ENCODE data around the gene PCNT.

PCNT gene

DNA sequence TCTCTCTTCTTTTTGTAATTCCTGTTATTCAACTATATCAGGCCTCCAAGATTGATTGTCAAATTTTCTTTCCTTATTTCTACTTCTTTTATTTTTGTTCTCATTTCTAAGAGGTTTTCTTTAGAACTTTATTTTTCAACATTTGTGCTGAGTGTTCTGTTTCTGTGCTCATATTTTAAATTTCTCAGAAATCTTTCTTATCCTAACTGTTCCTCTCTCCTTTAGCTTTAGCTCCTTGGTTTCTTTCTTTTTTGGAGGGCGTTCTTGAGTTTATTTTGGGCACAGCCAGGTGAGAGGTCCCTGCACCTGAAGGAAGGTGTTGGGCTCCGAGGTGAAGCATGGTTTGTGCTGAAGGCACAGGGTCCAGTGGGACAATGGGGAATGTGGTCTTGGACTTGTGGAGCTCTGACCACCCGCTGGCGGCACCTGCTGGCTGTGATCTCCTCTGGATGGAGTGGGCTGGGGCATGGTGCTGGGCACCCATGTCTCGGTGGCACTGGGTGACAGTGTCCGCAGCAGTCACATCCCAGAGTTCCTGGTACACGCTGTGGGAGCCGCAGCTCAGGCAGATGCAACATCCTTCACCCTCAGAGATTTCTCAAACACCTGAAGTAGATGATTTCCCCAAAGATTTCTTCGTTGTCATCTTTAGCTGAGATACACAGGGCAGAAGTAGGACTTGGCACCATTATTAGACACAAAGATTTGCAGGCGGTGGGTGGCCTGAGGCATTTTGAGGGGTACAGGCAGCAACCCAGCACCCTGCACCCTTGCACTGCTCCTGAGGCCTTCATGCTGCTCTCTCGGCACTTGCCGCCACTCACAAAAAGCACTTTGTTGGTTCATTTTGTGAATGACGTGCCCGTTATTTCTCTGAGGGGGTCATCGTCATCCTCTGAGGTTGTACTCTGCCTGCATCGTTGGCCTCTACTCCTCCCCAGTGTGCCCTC, 96.6 kb downstream of the PCNT start:
- H3K4me3 ChIP-seq (ENCODE audit: low read length), result no peak overlapping the region
- H3K36me3 ChIP-seq (ENCODE audit: insufficient read depth, low read length), result peaks cover 59% of the 10 kb centered on the region
- H3K9me3 ChIP-seq (replicated peaks; ENCODE audit: low read length), result no peaks in the 10 kb centered on the region
- no peak overlapping the region for H3K4me2 ChIP-seq (ENCODE audit: low read length)
- H3K4me1 ChIP-seq (ENCODE audit: control insufficient read depth, insufficient read depth, low read length), result no peaks in the 10 kb centered on the region
- no peaks in the 10 kb centered on the region for H3K27me3 ChIP-seq (ENCODE audit: control insufficient read depth, insufficient read depth, low read length)
- no peak overlapping the region for H3K9ac ChIP-seq (ENCODE audit: low read depth, low read length)

DNA sequence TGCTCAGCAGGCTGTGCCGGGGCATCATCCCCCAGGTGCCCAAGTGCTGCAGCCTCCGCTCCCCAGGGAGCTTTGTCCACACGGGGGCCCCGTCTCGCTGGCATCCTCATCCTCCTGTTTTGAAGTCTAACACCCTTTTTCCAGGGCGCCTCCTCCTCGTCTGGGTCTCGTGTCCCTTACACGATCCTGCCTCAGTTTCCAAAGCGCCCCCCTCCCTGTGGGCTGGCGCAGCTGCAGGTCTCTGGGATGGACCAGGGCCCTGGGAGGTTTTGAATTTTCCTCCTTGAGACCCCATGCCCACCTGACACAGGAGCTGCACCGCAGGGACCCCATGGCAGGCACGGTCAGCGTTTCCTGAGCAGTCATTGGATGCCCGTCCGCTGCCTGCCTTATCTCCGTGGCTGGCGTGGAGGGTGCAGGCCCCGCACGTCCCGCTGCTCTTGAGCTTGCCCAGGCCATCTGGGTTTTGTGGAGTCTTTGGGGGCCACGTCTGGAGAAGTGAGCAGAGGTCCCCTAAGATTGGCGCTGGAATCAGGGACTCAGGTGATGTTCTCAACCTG, 97.3 kb downstream of the PCNT start:
- H3K36me3 ChIP-seq (ENCODE audit: insufficient read depth, low read length), result peaks cover 51% of the 10 kb centered on the region
- no peak overlapping the region for H3K4me3 ChIP-seq (ENCODE audit: low read length)
- H3K4me2 ChIP-seq (ENCODE audit: low read length), result no peak overlapping the region
- H3K27me3 ChIP-seq (ENCODE audit: control insufficient read depth, insufficient read depth, low read length), result no peaks in the 10 kb centered on the region
- no peaks in the 10 kb centered on the region for H3K4me1 ChIP-seq (ENCODE audit: control insufficient read depth, insufficient read depth, low read length)
- H3K9ac ChIP-seq (ENCODE audit: low read depth, low read length), result no peak overlapping the region
- no peaks in the 10 kb centered on the region for H3K9me3 ChIP-seq (replicated peaks; ENCODE audit: low read length)

- Histone ChIP-seq H3K9me3 (replicated peaks; ENCODE audit: low read length) (no peaks in the 10 kb centered on the region), H3K9ac (ENCODE audit: low read depth, low read length) (no peak overlapping the region), H3K4me1 (ENCODE audit: control insufficient read depth, insufficient read depth, low read length) (no peaks in the 10 kb centered on the region), H3K4me2 (ENCODE audit: low read length) (no peak overlapping the region), H3K4me3 (ENCODE audit: low read length) (no peak overlapping the region), H3K27me3 (ENCODE audit: control insufficient read depth, insufficient read depth, low read length) (no peaks in the 10 kb centered on the region), H3K36me3 (ENCODE audit: insufficient read depth, low read length) (peaks cover 45% of the 10 kb centered on the region)
Observed at GRCh38 chr21:46421756-46422555, 98.0 kb downstream of the PCNT start.

- H3K9ac ChIP-seq (ENCODE audit: low read depth, low read length), result no peak overlapping the region
- H3K4me1 ChIP-seq (ENCODE audit: control insufficient read depth, insufficient read depth, low read length), result no peaks in the 10 kb centered on the region
- no peak overlapping the region for H3K4me3 ChIP-seq (ENCODE audit: low read length)
- peaks cover 53% of the 10 kb centered on the region for H3K36me3 ChIP-seq (ENCODE audit: insufficient read depth, low read length)
- H3K9me3 ChIP-seq (replicated peaks; ENCODE audit: low read length), result no peaks in the 10 kb centered on the region
- H3K27me3 ChIP-seq (ENCODE audit: control insufficient read depth, insufficient read depth, low read length), result no peaks in the 10 kb centered on the region
- H3K4me2 ChIP-seq (ENCODE audit: low read length), result no peak overlapping the region
Observed at GRCh38 chr21:46422636-46423241, 98.8 kb downstream of the PCNT start.

- Histone ChIP-seq H3K4me1 (ENCODE audit: control insufficient read depth, insufficient read depth, low read length) (no peaks in the 10 kb centered on the region), H3K4me3 (ENCODE audit: low read length) (no peak overlapping the region), H3K9ac (ENCODE audit: low read depth, low read length) (no peak overlapping the region), H3K27me3 (ENCODE audit: control insufficient read depth, insufficient read depth, low read length) (no peaks in the 10 kb centered on the region), H3K9me3 (replicated peaks; ENCODE audit: low read length) (no peaks in the 10 kb centered on the region), H3K4me2 (ENCODE audit: low read length) (no peak overlapping the region), H3K36me3 (ENCODE audit: insufficient read depth, low read length) (peaks cover 57% of the 10 kb centered on the region)
Observed at GRCh38 chr21:46423546-46424038, 99.6 kb downstream of the PCNT start.

DNA sequence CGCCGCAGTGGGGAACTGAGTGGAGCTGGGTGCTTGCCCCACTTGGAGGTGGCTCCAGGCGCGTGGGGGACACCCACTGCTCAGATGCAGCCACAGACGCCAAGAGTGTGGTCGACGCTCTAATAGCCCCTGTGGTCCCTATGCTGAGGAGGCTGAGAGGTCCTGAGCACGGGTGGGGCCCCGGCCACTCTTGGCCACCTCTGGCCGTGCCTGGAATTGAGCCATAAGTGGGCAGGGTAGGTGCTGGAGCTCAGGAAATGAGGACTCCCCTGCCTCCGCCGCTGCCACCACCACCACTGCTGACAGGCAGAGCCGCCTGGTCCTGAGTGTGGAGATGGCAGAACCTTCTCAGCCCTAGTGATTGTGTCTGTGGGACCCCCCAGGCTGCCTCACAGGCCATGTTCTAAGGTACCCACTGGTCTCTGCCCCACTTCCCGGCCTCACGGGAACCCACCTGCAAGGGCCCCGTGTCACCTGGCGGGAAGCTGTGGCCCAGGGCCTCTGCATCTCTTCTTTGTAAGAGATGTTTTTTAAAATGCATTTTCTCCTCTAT, 100.2 kb downstream of the PCNT start:
- peaks cover 56% of the 10 kb centered on the region for H3K36me3 ChIP-seq (ENCODE audit: insufficient read depth, low read length)

GRCh38 chr21:46424621-46425020, 100.7 kb downstream of the PCNT start:
- Histone ChIP-seq H3K4me1 (ENCODE audit: control insufficient read depth, insufficient read depth, low read length) (no peaks in the 10 kb centered on the region), H3K4me2 (ENCODE audit: low read length) (no peak overlapping the region), H3K36me3 (ENCODE audit: insufficient read depth, low read length) (peaks cover 53% of the 10 kb centered on the region), H3K27me3 (ENCODE audit: control insufficient read depth, insufficient read depth, low read length) (no peaks in the 10 kb centered on the region), H3K9ac (ENCODE audit: low read depth, low read length) (no peak overlapping the region), H3K9me3 (replicated peaks; ENCODE audit: low read length) (no peaks in the 10 kb centered on the region), H3K4me3 (ENCODE audit: low read length) (no peak overlapping the region)

More for the DNA sequence above, 100.2 kb downstream of the PCNT start:
- Histone ChIP-seq H3K27me3 (ENCODE audit: control insufficient read depth, insufficient read depth, low read length) (no peaks in the 10 kb centered on the region), H3K4me2 (ENCODE audit: low read length) (no peak overlapping the region), H3K4me3 (ENCODE audit: low read length) (no peak overlapping the region), H3K4me1 (ENCODE audit: control insufficient read depth, insufficient read depth, low read length) (no peaks in the 10 kb centered on the region), H3K9ac (ENCODE audit: low read depth, low read length) (no peak overlapping the region), H3K9me3 (replicated peaks; ENCODE audit: low read length) (no peaks in the 10 kb centered on the region)

GRCh38 chr21:46425041-46425440, 101.1 kb downstream of the PCNT start:
- Histone ChIP-seq H3K27me3 (ENCODE audit: control insufficient read depth, insufficient read depth, low read length) (no peaks in the 10 kb centered on the region), H3K36me3 (ENCODE audit: insufficient read depth, low read length) (peaks cover 57% of the 10 kb centered on the region), H3K4me2 (ENCODE audit: low read length) (no peak overlapping the region), H3K4me3 (ENCODE audit: low read length) (no peak overlapping the region), H3K9ac (ENCODE audit: low read depth, low read length) (no peak overlapping the region), H3K9me3 (replicated peaks; ENCODE audit: low read length) (no peaks in the 10 kb centered on the region), H3K4me1 (ENCODE audit: control insufficient read depth, insufficient read depth, low read length) (no peaks in the 10 kb centered on the region)

GRCh38 chr21:46425571-46425970, 101.6 kb downstream of the PCNT start:
- Histone ChIP-seq H3K27me3 (ENCODE audit: control insufficient read depth, insufficient read depth, low read length) (no peaks in the 10 kb centered on the region), H3K9me3 (replicated peaks; ENCODE audit: low read length) (no peaks in the 10 kb centered on the region), H3K4me3 (ENCODE audit: low read length) (no peak overlapping the region), H3K4me1 (ENCODE audit: control insufficient read depth, insufficient read depth, low read length) (no peaks in the 10 kb centered on the region), H3K9ac (ENCODE audit: low read depth, low read length) (no peak overlapping the region), H3K36me3 (ENCODE audit: insufficient read depth, low read length) (peaks cover 57% of the 10 kb centered on the region), H3K4me2 (ENCODE audit: low read length) (no peak overlapping the region)

DNA sequence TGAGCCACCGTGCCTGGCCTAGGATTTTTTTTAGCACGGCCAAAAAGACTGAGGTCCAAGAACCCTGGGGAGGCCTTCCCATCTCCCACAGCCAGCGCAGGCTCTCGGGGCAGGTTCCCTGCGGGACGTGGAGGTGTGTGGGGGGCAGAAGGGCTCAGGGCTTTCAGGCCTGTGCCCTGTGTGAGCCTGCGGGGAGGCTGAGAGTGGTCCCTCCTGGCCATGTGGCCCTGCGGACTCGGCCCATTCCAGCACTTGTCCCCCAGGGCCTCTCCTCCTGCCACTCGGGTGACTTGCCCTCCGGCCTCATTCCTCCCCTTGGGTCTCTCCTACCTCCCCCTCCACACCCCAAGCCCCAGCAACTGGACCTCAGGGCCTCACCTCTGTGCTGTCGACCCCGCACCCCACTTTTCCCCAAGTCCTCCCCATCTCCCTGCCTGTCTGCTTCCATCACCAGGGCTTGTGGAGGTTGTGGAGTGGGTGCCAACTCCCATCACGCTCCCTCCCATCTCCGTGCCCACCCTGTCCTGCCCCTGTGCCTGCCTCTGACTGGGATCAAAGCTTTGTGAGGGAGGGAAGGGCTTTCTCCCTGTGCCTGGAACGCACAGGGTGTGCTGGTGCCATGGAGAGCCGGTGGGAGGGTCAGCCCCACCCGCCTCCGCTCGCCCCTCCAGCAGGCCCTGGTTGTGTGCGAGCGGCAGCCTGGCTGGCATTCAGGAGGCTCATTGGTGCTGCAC, 102.5 kb downstream of the PCNT start:
- peaks cover 51% of the 10 kb centered on the region for H3K36me3 ChIP-seq (ENCODE audit: insufficient read depth, low read length)
- no peak overlapping the region for H3K4me3 ChIP-seq (ENCODE audit: low read length)
- no peak overlapping the region for H3K9ac ChIP-seq (ENCODE audit: low read depth, low read length)
- H3K4me2 ChIP-seq (ENCODE audit: low read length), result no peak overlapping the region
- H3K4me1 ChIP-seq (ENCODE audit: control insufficient read depth, insufficient read depth, low read length), result no peaks in the 10 kb centered on the region
- H3K9me3 ChIP-seq (replicated peaks; ENCODE audit: low read length), result no peaks in the 10 kb centered on the region
- H3K27me3 ChIP-seq (ENCODE audit: control insufficient read depth, insufficient read depth, low read length), result no peaks in the 10 kb centered on the region

Data from skeletal muscle satellite cell (primary cell).